PC-3 (cell line): ENCODE measurements around the gene CREBRF.

Source experiments
- CTCF ChIP-seq: fragments of 300-600 bp; sonication (generic); conservative IDR thresholded peaks from 2 replicates; pipeline ENCODE4 v1.5.1; 2017; ENCODE audit warnings: antibody characterized with exemption, low read depth, mild to moderate bottlenecking, low read length
- EZH2 ChIP-seq: fragments of 300-600 bp; sonication (generic); IDR thresholded peaks from one replicate; pipeline ENCODE4 v1.6.1; 2017; ENCODE audit warnings: antibody characterized with exemption, mild to moderate bottlenecking, low read length; ENCODE audit not compliant: unreplicated experiment

- no peak for TF ChIP-seq CTCF
- no peak for TF ChIP-seq EZH2
Measured at GRCh38 chr5:173016598-173017046, 39.5 kb upstream of the CREBRF start.
